Activated T-cell treated with anti-CD3 and anti-CD28 coated beads for 24 hours (primary cell): ENCODE results near the gene TMCC1.
"Not testable (repeated sequence)": the region's sequence is repeated elsewhere in the genome, so short reads cannot be mapped to it uniquely, and the experiment has no call there.

Experiments
- DNase-seq: peaks from one replicate; pipeline ENCODE4 v3.0.0-alpha.2; 2020; ENCODE audit warnings: low read depth

Gene TMCC1

DNA sequence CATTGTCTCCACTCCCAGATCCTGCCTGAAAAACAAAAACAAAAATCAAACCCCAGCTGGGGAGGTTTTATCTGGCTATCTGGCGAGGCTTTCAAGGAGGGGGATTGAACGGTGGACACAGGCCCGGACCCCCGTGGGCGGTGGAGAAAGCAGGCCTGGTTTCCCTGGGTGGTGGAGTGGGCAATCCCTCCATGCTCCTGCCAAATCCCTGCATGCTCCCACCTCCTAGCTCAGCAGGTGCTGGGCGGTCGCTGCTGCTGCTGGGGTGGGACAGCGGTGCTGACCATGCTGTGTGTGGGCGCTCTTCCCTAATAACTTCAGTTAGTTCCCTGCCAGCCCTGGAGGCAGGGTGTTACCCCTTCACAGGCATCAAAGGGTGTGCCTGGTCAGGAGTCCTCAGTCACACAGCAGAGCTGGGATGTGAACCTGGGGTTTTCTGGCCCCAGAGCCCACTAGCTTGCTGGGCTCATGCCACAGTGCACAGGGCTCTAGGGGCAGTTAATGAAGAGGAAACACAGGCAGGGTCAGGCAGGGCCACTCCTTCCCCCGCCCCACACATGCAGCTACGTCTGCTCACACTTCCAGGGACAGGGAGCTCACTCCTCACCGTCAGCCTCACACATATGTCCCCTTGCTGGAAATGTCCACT, 271.2 kb downstream of the TMCC1 start:
- DNase-seq: no peak

DNA sequence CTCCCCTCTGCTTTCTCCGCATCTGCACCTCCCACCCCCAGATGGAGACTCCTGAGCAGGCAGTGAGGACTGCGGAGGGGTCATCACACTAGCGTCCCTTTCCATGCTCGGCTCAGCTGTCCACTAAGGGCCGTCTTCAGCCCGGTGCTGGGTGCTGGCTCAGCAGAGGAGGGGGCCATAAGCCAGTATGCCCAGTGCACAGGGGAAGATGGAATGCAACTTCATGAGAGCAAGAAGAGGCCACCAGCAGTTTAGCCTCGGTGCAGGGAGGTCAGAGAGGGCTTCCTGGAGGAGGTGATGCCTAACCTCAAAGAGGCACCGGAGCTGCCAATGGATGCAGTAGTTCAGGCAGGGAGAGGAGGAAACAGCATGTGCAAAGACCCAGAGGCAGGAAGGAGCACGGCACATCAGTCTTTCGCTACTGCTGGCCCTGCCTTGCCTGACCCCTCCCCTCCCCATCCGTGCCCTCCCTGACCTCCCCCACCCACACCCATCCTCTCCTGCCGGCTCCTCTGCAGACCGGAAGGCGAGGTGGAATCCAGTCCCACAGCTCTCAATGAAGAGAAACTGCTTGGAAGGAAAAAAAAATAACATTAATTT, 271.8 kb downstream of the TMCC1 start:
- DNase-seq: no peak

DNA sequence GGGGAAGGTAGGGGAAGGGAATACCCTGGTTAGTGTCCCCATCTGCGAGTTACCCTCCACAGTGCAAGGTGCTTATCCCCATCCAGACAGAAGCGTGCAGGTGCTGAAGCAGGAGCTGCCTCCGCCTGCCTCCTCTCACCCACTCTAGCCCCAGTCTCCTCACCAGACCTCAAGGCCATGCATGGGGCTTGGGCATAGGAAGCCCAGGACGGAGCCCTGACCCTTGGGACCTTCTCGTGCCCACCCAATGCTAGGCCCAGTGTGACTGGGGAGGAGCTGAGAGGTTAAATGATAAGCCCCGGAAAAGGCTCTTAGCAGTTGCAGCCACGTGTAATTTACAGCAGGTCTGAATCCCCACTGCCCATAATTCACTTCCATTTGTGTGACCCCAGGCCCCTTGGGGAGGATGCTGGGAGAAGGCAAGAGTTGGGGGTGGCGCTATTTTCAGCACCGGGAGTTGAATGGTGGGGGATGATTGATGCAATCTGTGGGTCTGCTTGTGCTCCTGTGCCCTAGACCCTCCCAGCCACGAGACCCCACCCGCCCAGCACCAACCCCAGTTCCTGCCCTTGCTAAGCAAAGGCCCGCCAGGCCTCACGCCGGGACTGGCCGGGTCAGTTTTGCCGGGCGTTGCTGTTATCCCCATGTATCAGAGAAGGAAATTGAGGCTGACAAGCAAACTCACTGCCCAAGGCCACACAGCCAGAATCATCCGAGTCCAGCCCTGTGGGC, 272.5 kb downstream of the TMCC1 start:
- DNase-seq: no peak

DNA sequence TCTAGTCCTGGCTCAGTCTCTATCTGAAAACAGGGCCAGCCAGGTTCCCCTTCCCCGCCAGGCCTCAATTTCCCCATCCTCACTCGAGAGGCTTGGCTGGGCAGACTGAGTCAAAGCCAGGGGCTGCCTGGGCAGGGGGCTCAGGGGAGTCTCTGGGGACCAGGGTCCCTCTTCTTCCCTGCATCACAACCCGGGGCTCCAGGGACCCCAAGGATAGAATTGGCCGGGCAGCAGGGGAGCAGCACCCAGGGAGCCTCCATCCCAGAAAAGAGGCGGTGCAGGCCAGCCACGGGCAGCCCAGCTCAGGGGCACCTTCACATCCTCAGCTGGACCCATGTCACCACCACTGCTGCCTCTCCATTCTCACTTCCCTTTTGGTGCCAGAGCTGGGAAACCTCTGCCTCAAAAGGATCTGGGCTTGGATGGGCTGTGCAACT, 273.8 kb downstream of the TMCC1 start:
- no peak for DNase-seq

DNA sequence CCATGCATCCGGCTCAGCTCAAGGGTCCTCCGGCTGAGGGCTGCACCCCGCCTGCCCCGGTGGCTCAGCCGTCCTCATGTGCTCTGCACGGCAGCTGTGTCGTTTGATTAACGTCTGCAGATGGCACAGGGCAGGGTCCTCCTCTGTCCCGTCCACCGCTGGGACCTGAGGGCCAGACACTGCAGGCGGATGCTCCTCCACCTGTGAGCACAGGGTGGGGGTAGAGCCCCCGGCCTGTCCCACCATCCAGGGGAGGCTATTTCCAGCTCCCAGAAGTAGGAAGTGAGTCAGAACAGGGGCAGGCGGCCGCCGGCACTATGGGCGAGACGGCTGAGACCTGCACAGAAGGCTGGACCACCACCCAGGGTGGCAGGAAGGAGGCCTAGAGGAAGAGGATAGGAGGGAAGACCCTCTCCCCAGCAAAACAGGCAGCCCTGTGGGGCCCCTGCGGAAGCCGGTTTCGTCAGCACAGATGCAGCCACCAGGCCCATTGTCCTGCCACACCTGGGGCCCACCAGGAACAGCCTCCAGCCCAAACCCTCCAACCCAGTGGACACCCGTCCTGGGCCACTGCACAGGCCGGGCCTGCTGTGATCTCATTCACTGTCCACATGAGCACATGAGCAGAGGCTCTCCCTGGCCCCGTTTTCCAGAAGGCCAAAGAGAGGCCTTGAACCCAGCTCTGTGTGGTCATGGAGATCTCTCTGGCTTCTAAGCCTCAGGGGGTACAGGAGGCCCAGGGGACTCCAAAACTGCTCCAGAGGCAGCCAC, 274.4 kb downstream of the TMCC1 start:
- DNase-seq: no peak

DNA sequence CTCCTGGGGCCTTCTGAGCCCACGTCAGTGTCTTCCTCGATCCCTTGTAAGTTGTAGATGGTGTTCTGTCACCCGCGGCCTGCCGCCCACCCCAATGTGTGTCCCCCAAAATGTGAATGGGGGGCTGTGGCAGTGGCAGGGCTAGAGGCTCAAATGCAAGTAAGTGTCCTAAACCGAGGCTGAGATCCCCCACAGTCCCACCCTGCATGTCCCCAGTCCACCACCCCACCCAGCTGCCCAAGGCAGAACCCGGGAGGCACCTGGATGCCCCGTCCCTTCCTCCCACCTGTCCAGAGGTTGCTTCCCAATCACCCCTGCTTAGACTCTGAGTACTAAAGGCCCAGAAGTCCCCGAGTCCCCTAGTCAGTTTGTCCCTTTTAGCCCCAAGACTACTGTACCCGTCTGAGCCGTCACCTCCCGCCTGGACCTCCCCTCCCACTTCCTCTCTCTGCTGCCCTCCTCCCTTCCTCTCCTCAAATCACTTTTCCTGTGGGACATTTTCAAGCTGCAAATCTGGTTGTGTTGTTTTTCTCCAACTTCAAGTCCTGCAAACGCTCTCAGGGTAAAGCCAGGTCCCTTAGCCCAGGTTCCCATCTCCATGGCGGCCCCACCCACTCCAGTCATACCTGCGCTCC, 275.2 kb downstream of the TMCC1 start:
- DNase-seq: no peak

DNA sequence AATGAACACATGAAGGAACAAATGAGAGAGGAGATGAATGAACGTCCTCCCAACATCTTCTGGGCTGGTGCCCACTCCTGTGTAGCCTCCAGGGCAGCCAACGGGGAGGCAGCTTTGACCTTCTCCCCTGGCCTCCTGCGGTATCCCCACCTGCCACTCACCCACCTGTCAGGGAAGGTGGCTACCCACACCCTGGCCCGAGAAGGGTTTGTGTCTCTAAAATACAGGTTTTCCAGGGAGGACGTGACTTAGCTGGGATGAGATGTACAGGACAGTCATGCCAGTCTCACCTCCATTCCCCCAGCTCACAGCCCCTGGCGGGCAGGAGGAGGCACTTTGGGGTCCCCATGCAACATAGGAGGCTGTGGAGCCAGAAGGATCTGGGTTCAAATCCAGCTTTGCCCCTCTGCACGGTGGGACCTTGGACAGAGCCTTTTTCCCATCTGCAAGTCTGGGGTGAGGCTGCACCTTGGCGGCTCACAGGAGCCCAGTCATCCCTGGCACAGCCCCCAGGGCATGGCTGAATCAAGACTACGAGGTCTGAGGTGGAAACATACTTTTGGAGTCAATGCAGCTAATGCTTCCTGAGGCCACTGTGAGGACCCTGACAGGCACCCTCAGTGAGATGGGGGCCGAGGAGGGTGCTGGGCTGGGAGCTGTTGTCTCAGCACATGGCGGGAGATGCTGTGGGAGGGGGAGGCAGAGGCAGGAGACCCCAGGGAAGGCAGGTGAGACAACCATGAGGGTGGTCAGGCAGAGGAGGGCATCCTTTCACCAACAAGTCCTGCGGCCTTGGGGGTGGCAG, 275.9 kb downstream of the TMCC1 start:
- no peak for DNase-seq

DNA sequence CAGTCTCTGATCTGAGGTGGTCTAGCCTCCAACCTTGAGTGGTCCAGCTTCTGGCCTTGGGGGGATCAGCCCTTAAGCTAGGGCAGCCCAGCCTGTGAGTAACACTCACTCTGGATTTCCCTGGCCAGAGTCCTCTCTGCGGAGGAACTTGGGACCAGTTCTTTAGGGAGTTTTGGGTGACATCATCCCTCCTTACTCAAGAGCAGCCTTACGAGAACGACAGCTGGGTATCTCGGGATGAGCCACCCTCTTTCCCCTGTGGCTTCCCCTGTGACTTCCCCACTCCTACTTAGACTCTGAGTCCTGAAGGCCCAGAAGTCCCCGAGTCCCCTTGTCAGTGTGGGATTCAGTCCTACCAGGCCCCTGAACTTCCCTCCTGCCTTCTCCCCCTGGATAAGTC, 276.8 kb downstream of the TMCC1 start:
- no peak for DNase-seq

DNA sequence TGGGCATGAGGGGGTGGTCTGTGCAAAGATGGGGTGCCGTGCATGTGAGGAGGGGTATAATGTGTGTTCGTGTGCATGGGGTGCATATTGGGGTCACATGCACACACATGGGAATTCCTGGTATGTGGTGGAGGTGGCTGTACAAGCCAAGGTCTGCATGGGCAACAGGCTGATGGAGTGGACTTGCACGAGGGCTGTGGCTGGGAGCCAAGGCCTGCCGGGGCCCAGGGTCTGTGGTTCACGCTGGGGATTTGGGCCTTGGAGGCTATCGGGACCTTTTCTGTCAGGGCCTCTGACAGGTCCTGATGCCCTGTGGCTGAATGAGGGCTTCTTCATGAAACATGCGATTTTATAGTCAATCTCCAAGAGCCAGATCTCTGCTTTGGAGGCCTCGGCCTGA, 277.2 kb downstream of the TMCC1 start:
- no peak for DNase-seq

DNA sequence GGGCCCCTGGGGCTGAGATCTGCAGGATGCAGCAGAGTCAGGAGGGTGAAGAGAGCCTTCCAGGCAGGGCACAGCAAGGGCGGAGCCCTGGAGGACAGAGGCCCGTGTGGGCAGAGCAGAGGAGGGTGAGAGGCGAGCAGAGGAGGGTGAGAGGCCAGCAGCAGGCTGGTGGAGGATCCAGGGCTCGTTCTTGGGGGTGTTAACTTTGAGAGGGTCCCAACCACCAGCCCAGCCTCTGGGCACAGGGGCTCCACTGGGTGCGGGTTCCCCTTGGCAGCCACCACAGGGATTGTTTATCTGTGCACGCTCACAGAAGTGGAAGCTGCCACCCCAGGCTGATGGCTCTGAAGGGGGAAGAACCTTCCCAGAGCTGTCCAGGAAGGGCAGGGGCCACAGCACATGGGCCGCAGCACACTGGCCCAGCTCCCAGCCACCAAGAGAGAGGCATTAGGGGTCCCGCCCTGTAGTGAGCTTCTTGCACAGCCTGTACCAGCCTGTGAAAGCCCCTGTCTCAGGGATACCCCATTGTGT, 277.7 kb downstream of the TMCC1 start:
- no peak for DNase-seq

DNA sequence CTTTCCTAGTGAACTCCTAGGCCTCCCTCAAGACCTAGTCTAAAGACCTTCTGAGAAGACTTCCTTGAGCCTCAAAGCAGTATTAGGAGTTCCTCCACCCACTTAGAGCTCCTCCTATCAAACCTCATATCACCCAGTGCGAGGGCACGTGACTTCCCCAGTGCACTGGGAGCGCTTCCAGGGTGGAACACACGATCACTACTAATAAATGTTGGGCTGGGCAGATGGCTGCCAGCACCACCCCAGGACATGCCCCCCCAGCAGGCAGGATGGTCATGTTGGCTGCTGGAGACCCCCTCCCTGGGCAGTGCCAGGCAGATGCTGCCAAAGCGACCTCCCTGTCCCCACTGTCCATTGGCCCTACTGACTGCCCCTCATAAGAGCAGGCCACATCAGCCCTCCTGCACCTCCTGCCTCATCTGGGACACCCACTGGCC, 278.6 kb downstream of the TMCC1 start:
- DNase-seq: no peak

DNA sequence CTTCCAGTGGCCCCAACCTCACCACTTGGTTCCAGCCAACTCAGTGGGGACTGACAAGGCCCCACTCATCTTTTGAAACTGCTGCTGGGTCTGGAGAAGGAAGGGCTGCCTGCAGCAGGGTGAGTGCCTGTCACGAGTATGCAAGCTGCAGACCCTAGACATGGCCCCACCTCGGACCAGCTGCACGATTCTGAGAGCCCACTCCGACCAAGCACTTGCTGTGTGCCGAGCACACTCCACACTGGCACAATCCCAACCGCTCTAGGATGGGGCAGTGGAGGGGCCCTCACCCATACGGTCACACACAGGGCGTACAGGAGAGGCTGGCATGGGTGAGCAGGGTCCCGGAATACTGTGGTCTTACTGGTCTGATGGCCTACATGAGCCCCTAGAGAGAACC, 279.1 kb downstream of the TMCC1 start:
- no peak for DNase-seq

DNA sequence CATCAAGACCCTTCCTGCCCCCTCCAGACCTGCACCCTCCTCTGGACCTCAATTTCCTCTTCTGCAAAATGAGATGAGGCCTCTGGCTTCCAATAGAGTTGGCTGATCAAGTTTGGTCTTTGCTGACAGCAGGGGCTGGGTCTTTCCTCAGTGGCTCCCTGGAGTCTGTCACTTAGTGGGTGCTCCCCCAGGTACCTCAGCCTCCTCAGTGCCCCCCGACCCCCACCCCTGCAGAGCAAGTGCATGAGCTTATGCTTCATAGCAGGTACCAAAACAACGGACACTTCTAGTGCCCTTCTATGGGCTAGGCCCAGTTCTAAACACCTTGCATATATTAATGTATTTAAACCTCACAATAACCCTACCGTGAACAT, 280.2 kb downstream of the TMCC1 start:
- no peak for DNase-seq

DNA sequence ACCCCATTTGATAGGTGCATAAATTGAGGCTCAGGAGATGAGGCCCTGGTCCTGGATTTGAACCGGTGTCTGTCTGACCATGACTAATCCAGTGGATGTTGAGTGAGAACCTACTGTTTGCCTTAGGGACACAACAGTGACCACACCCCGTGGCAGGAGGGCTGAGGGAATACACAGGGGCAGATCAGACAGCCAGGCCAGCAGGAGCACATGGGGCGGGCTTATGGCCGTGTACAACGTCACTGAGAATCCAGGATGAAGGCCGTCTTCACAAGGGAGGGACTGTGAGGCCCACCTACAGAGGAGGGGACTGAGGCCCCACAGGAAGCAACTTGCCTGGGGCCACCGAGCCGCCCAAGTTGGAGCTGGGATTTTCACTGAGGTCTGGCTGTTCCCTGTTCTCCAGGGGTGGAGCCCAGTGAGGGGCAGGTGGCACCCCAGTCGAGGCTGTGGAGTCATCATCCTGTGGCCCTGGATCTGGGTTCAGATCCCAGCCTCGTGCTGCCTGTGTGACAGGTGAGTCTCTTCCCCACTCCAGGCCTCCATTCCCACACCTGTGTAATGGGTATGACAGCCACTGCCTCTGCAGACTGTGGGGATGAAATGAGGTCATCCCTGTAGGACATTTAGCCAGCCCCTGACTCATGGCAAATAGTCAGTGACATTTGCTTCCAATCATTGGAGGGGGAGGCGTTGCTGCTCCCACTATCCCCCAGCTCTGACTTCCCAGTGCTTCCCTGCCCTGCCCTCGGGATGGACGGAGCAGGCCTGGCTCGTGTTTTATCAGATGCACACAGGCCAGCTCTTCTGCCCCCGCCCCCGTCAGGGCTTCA, 280.8 kb downstream of the TMCC1 start:
- no peak for DNase-seq

DNA sequence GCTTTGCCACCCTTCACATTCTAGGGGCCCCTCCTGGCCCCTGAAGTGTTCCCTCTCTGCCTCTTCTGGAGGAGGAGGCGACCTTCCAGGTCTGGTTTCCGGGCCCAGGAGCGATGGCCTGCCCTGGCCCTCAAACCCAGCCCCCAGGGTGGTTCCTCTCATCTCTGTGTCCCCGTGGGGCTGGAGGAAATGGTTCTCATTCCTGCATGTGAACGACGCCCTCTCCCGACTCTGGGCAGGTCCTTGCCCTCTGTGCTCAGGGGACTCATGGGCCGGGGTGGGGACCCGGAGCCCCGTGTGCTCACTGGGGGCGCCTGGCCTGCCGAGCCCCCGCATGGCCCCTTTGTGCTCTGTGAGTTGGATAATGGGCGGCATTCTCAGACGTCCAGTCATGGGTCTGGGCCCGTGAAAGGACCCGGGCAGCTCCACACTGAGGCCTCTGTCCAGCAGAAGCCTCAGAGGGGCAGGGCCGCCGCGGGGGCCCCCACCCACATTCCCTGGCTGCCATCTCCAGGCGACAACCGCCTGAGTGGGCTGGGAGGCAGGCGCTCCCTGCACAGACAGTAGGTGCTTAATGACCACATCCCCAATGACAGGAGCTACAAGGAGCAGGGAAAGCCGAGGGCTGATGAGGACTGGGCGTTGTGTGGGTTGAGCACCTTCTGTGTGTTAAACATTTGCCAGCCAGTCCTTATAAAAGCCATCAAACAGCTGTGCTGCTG, 281.5 kb downstream of the TMCC1 start:
- no peak for DNase-seq

DNA sequence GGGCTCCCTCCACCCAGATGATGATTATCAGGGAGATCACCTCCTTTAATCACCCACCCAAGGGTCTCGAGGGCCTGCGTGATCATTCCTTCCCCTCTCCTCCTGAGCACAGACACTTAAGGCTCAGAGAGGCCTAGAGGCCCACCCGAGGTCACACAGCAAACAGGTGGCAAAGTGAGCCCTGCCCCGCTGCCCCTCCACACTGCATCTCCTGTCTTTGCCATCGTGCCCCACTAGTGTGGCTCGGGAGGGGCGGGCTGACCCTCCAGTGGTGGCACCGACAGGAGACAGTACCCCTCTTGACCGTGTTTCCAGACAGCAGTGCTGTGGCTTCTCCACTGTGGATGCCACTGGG, 282.1 kb downstream of the TMCC1 start:
- no peak for DNase-seq

DNA sequence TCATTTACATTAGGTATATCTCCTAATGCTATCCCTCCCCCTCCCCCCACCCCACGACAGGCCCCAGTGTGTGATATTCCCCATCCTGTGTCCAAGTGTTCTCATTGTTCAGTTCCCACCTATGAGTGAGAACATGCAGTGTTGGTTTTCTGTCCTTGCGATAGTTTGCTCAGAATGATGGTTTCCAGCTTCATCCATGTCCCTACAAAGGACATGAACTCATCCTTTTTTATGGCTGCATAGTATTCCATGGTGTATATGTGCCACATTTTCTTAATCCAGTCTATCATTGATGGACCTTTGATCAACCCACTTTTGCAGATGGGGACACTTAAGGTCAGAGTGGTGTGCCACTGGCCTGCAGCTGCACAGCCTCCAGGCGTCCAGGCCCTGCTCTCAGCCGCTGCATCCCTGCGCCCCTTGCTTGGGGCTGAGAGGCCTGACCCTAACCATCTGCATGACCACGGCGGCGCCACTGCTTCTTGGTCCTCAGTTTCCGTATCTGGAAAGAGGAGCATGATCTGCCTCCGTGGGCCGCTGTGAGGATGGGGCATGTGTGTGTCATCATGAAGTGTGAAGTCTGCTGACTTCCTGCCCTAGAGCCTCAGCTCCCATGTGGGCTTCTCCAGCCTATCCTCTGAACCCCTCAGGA, 282.6 kb downstream of the TMCC1 start:
- not testable (repeated sequence) for DNase-seq

DNA sequence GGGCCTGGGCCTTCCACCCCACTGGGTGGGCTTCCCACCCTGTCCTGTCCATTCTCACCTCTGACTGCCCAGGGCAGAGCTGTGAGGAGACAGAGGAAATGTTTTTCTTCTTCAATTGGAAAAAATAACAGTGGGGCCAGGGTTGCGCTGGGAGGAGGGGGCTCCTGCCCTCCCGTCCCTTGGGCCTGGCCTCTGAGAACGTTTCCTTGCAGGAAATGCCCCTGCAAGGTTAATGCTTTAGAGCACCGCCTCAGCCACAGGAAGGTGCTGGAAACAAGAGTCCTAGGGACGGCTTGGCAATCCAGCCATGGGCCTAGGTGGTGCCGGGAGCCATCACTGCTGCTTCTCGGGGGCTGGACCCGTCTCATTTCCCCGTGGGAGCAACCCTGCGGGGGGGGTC, 283.2 kb downstream of the TMCC1 start:
- no peak for DNase-seq

DNA sequence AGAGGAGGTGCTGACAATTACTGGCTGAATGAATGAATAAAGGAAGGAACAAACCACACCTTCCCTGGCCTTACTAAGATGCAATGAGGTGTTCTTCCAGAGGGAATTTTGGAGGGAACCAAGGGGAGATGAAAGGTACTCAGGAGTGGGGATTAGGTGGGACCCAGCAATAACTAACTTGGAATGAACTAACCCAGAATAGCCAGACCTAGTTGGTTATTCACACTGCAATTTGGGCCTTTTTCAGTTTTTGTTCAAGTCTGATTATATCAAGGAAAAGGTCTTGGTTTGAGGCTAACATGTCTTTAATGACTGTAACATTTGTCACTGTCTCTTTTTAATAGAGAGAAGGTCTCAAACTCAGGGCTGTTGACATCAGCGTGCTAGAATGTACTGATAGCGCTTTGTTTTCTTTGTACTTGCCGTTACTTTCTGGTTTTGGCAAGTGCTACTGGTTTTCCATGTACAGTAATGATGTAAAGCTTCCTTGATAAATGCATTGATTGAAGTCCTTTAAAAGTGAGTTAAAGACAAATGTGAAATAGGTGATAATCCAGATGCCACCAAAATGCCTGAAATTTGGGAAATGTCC, 283.8 kb downstream of the TMCC1 start:
- DNase-seq: no peak
